ENCODE measurements around the gene RPS23.

RPS23 gene

DNA sequence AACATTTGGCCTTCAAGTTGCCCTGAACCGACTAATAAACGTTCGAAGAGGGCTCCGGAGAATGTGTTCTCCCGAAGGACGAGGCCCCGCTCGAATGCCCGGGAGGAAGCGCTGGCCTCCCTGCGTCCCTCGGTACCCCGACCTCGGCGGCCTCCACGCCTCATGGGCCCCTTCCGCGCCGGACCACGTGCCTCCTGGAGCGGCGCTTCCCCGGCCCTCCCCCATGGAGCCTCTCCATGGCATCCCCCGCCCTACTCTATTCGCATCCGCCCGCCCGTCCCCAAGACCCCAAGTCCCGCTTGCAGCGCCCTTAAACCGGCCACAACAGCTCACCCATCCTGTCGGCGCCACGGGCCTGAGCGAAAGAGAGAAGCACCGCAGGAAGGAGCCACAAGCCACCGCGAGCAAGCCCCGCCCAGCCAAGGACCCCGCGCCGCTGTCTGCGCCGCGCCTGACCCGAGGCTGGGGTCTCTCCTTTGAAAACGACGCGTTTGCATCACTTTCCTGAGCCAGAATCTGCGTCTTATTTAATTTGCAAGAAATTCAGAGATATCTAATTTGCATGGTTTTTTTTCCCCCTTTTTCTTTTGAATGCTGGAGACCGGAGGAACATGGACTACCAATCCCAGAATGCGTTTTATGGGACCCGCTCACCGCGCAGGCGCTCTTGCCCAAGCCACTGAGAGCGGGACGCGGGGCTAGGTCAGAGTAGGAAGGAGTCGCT is at the start of gene RPS23:
Gene RPS23 (minus strand): TSS at position 368 of the 724 bp plus-strand sequence. CDS start 31 bp downstream, at position 337.
- DNase-seq, result peak; percentile 78

DNA sequence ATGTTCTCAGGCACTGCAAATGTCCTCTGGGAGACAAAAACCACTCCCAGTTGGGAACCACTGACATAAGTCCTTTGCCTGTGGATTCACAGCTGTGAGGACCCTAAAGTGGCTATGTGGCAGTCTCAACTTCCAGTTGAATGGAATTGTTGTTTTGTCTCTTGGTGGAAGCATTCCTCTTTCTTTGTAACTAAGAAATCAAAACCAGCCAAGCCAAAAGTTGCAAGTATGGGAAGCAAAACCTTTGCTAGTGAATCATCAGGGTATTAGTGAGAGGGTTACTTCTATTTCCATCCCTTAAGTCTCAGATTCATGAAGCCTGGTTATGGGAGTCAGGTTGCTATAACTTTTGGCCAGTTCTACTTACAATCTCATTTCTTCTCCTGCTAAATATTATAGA is 49.8 kb upstream of the RPS23 start:
- DNase-seq, result no peak

DNA sequence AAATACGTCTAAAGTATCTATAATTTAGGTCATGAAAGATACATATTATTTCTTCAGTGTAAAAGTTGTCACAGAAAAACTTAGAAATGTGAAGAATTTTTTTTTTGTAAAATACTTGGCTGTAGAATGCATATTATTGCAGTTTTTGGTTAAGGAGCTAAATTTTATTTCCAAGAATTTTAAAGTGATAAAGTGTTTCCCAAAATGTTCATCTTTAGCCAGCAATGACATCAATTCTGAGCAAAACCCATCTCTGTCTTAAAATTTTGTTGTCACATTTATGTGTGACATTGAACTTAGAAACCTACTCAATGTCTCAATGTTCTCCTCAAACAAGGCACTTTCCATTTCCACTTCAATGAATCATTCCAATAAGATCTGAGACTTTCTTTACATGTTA is 47.8 kb upstream of the RPS23 start:
- DNase-seq, result no peak

GRCh38 chr5:82325155-82325554 is 47.0 kb upstream of the RPS23 start:
- no peak for DNase-seq

DNA sequence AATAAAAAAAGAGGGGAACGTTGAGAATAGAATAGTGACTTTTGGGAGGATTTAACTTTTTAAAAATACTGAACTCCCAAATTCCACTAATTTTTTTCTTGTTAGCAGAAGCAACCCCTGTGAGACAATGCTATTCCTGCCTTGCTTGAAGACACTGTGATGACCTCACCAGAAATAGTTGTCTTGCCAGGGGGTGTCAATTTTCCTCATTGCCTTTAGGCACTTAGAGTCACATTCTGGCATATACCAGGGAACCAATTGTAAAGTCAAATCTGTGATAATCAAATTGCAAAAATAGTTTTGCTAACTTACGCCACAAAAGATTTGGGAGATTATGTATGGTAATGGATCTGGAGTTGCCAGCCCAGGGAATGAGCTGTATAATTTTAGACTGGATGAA is 42.8 kb upstream of the RPS23 start:
- no peak for DNase-seq

- no peak for DNase-seq
Measured at GRCh38 chr5:82319651-82320376, 41.7 kb upstream of the RPS23 start.

DNA sequence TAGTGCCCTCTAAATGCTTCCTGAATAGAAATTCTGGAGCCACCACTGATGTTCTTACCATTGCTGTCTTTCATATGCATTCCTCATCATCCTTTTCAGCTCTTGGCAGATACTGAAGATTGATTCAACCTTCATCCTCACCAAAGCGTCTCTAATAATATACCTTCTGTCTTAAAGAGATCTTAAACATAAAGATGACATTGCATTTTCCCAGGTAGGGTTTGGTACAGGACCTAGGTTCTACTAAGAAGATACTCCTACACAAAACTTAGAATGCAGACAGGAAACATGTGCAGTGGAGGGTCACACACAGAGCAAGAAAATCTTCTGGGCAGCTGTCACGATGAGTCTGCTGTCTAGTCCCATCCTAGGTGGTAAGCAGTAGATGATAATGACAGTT is 41.0 kb upstream of the RPS23 start:
- DNase-seq, result no peak

DNA sequence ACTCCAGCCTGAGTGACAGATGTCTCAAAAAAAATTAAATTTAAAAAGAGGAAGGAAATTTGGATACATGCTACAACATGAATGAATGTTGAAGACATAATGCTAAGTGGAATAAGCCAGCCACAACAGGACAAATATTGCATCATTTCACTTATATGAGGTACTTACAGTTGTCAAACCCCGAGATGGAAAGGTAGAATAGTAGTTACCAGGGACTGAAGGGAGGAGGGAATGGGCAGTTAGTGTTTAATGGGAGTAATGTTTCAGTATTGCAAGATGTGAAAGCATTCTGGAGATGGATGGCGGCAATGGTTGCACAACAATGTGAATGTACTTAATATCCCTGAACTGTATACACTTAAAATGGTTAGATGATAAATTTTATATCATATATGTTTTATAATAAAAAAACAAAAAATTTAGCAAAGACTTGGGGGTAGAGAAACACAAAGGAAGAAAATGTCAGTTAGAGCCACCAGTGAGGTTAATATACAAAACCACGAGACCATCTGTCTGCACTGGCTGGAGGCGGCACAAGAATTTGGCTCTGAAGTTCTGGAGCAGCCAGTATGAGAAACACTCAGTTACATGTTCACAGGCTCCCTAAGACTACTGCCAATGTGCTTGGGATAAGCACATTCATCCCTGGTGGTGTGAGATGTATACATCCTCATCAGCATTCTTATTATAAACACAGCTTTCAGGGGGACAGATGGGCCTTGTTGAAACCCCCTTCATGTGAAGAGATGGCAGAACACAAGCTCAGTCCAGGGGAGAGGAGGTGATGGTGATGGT is 37.0 kb upstream of the RPS23 start:
- no peak for DNase-seq

DNA sequence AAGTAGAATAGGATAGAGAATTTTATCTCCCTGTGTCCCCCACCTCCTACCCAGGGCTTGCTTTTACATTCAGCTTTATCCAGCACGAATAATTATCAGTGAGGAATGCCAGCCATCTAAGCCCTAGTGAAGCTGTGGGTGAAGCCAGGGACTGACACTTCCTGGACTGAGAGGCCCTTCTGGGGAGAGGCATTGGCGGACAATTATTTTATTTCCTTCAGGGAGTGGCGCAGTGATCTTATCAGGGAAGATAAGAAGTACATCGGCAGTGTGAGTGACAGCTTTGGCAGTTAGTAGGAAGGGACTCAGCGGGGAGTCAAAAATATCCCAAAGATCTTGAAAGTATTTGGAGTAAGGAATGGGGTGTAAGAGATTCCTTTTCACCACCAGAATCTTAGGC is 34.9 kb upstream of the RPS23 start:
- DNase-seq, result no peak

DNA sequence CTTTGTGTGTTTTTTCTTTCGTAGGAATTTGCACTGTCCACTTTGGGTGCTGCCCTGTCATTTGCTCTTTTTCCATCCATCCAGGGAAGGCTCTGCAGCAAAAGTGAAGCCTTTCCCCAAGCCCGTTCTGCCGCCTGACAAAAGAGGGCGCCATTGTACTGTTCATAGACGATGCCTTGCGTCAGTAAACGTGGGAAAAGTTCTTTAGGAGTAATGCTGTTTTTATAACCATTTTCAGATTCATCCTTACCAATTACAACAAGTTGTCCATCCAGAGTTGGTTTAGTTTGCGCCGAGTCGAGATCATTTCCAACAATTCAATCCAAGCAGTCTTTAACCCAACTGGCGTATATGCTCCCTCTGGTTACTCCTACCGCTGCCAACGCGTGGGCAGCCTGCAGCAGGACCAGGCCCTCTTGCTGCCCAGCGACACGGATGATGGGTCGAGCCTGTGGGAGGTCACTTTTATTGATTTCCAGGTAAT is 34.3 kb upstream of the RPS23 start:
- DNase-seq, result peak; percentile 67

DNA sequence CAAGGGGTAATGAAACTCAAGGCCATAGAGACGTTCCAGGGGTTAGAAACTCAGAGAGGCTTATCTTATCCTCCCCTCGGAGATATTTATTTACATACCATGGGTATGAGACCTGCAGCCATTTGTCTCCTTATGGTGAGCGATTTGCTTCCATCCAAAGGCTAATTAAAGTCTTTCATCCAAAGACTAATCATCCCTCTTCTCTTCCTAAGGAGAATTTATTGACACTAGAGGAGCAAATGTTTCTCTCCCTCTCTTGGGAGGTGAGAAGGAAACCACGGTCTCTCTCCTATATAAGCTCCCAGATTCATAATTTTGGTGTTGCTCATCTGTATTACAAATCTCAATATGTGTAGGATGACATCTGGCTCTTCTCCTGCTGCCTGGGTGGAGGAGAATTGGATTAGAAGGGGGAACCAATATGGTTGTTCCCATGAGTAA is 31.0 kb upstream of the RPS23 start:
- no peak for DNase-seq

DNA sequence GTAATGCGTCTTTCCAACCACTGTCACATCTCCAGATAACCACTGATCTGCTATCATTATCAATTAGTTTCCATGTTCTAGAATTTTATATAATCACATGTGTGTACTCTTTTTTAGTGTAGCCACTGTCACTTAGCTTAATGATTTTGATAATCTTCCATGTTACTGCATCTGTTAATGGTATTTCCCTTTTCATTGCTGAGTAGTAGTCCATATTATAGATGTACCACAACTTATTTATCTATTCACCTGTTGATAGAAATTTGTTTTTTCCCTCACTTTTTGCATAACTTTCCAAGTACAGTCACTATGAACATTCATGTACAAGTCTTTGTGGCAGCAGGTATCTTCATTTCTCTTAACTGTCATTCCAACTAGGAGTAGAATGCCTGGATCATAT is 30.3 kb upstream of the RPS23 start:
- no peak for DNase-seq

DNA sequence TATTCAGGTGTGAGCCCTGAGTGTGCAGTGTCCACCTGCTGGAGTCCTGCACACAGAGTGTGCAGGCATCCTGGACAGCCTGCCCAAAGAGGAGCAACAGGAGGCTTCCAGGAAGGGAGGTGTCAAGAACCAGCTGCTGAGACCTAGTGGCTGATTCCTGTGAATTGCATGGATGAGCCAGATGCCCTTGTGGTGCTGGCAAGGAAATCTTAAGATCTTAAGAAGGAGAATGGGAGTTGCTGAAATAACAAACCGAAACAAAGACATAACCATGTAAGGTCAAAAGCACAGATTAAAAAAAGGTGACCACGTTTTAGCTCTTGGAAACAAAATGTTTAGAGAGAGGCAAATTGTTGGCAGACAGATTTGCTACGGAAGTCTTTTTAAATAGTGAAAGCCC is 29.3 kb upstream of the RPS23 start:
- DNase-seq, result no peak

GRCh38 chr5:82306151-82306550 is 28.0 kb upstream of the RPS23 start:
- no peak for DNase-seq

DNA sequence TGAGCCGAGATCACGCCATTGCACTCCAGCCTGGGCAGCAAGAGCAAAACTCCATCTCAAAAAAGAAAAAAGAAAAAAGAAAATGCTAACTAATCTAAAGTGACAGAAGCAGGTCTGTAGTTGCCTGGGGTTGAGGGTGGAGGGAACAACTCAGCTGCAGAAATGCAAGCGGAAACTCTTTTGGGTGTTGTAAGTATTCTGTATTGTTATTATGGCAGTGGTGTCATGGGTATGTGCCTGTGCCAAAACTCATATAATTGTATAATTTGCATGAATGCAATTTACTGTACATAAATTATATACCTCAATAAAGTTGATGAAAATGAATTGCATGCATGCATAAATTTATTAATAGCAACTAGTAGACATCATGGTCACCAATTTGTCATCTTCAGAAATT is 23.0 kb upstream of the RPS23 start:
- no peak for DNase-seq

DNA sequence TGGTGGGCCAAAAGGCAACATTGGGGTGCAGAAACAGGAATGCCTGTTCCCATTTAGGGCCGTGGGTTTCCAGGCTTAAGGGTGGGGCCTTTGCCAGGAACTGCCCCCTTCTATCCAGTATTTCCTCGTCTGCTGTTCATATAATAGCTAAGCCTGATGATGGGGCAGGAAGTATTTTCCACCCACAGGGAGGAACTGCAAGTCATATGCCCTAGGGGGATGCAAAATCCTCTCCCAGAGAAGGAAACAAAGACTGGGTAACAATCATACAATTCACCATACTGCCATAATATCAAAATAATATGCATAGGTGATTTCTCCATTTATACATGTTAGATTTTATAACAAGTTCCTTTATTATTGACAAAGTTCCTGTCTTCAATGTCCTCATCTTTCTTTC is 20.5 kb upstream of the RPS23 start:
- DNase-seq, result no peak

- DNase-seq, result no peak
Measured at GRCh38 chr5:82297711-82298110, 19.6 kb upstream of the RPS23 start.

- DNase-seq, result no peak
Measured at GRCh38 chr5:82296929-82297328, 18.8 kb upstream of the RPS23 start.

- no peak for DNase-seq
Measured at GRCh38 chr5:82295959-82296531, 17.9 kb upstream of the RPS23 start.

- DNase-seq, result no peak
Measured at GRCh38 chr5:82295144-82295543, 17.0 kb upstream of the RPS23 start.

DNA sequence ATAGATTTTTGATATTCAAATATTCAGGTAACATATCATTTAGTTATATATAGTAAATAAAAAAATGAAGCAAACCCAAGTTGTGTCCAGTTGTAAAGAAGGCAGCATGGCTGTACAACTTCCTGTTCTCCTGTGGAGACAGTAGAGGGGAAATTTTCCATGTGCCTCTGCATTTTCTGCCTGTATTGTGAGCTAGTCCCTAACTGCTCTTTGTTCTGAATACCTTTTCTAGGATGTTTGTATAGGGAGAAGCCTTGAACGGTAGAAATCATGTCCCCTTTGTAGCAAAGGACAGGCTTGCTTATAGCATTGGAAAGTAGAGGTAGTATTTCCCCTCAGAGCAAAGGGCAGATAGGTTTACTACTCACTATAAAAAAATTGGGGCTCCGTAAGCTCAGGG is 13.3 kb upstream of the RPS23 start:
- DNase-seq, result no peak

- DNase-seq, result no peak
Measured at GRCh38 chr5:82290908-82291307, 12.8 kb upstream of the RPS23 start.

GRCh38 chr5:82290005-82290404 is 11.9 kb upstream of the RPS23 start:
- DNase-seq, result no peak
